IPS-11a (cell line): ENCODE results near the gene LETM1.

ENCODE experiments used
- H3K4me3 ChIP-seq: one replicate; pipeline ENCODE4 v1.5.1; 2013; ENCODE audit warnings: low read depth, low read length, control low read depth

LETM1 gene

GRCh38 chr4:1830234-1830633 is 25.7 kb downstream of the LETM1 start:
- no peak overlapping the region for H3K4me3 ChIP-seq

- H3K4me3 ChIP-seq, result no peak overlapping the region
These were observed 29.2 kb downstream of the LETM1 start for GRCh38 chr4:1826531-1827350.

GRCh38 chr4:1825326-1825725 is 30.6 kb downstream of the LETM1 start:
- H3K4me3 ChIP-seq, result no peak overlapping the region

- no peak overlapping the region for H3K4me3 ChIP-seq
These were observed 31.2 kb downstream of the LETM1 start for GRCh38 chr4:1824746-1825145.

GRCh38 chr4:1823545-1823932 is 32.4 kb downstream of the LETM1 start:
- H3K4me3 ChIP-seq, result no peak overlapping the region

GRCh38 chr4:1822568-1823544 is 33.1 kb downstream of the LETM1 start:
- no peak overlapping the region for H3K4me3 ChIP-seq

GRCh38 chr4:1821679-1822567 is 34.0 kb downstream of the LETM1 start:
- no peak overlapping the region for H3K4me3 ChIP-seq

- H3K4me3 ChIP-seq, result no peak overlapping the region
These were observed 36.1 kb downstream of the LETM1 start for GRCh38 chr4:1819816-1820215.

- no peak overlapping the region for H3K4me3 ChIP-seq
These were observed 36.7 kb downstream of the LETM1 start for GRCh38 chr4:1819284-1819683.

- no peak overlapping the region for H3K4me3 ChIP-seq
These were observed 39.7 kb downstream of the LETM1 start for GRCh38 chr4:1815997-1816860.

GRCh38 chr4:1815096-1815996 is 40.6 kb downstream of the LETM1 start:
- H3K4me3 ChIP-seq, result no peak overlapping the region

- no peak overlapping the region for H3K4me3 ChIP-seq
These were observed 41.5 kb downstream of the LETM1 start for GRCh38 chr4:1814453-1814852.

GRCh38 chr4:1813915-1814314 is 42.0 kb downstream of the LETM1 start:
- H3K4me3 ChIP-seq, result no peak overlapping the region

- no peak overlapping the region for H3K4me3 ChIP-seq
These were observed 42.7 kb downstream of the LETM1 start for GRCh38 chr4:1813231-1813630.

GRCh38 chr4:1812720-1813119 is 43.2 kb downstream of the LETM1 start:
- H3K4me3 ChIP-seq, result no peak overlapping the region

GRCh38 chr4:1810765-1811164 is 45.2 kb downstream of the LETM1 start:
- H3K4me3 ChIP-seq, result no peak overlapping the region

GRCh38 chr4:1809754-1810502 is 46.0 kb downstream of the LETM1 start:
- no peak overlapping the region for H3K4me3 ChIP-seq
